ENCODE data around the gene CMTR1.

The CMTR1 gene

GRCh38 chr6:37519461-37519860 lies 86.4 kb downstream of the CMTR1 start:
- DNase-seq (ENCODE audit: low spot score), result no peak
- in situ Hi-C loops (cut with MboI; ENCODE audit: low sequenced_read_pairs, unreplicated experiment), result no loop called here
- no peak for TF ChIP-seq CTCF (IDR thresholded peaks at IDR 0.05; ENCODE audit: borderline replicate concordance, control extremely low read depth, extremely low read depth, insufficient read depth, missing control alignments)

- no peak for TF ChIP-seq CTCF (IDR thresholded peaks at IDR 0.05; ENCODE audit: borderline replicate concordance, control extremely low read depth, extremely low read depth, insufficient read depth, missing control alignments)
- in situ Hi-C loops (cut with MboI; ENCODE audit: low sequenced_read_pairs, unreplicated experiment), result no loop called here
- DNase-seq (ENCODE audit: low spot score), result no peak
Measured at GRCh38 chr6:37520926-37521325, 87.9 kb downstream of the CMTR1 start.

GRCh38 chr6:37521674-37522073 lies 88.7 kb downstream of the CMTR1 start:
- in situ Hi-C loops (cut with MboI; ENCODE audit: low sequenced_read_pairs, unreplicated experiment), result no loop called here
- DNase-seq (ENCODE audit: low spot score), result peak; percentile 50
- no peak for TF ChIP-seq CTCF (IDR thresholded peaks at IDR 0.05; ENCODE audit: borderline replicate concordance, control extremely low read depth, extremely low read depth, insufficient read depth, missing control alignments)

GRCh38 chr6:37522836-37523235 lies 89.8 kb downstream of the CMTR1 start:
- in situ Hi-C loops (cut with MboI; ENCODE audit: low sequenced_read_pairs, unreplicated experiment), result no loop called here
- TF ChIP-seq CTCF (IDR thresholded peaks at IDR 0.05; ENCODE audit: borderline replicate concordance, control extremely low read depth, extremely low read depth, insufficient read depth, missing control alignments), result no peak
- DNase-seq (ENCODE audit: low spot score), result no peak

- DNase-seq (ENCODE audit: low spot score), result no peak
- in situ Hi-C loops (cut with MboI; ENCODE audit: low sequenced_read_pairs, unreplicated experiment), result no loop called here
- TF ChIP-seq CTCF (IDR thresholded peaks at IDR 0.05; ENCODE audit: borderline replicate concordance, control extremely low read depth, extremely low read depth, insufficient read depth, missing control alignments), result no peak
Measured at GRCh38 chr6:37523412-37523811, 90.4 kb downstream of the CMTR1 start.

- DNase-seq (ENCODE audit: low spot score), result no peak
- in situ Hi-C loops (cut with MboI; ENCODE audit: low sequenced_read_pairs, unreplicated experiment), result no loop called here
- TF ChIP-seq CTCF (IDR thresholded peaks at IDR 0.05; ENCODE audit: borderline replicate concordance, control extremely low read depth, extremely low read depth, insufficient read depth, missing control alignments), result no peak
Measured at GRCh38 chr6:37524025-37524969, 91.3 kb downstream of the CMTR1 start.
